ENCODE measurements around the gene TDRD3.

GRCh38 chr13:60501236-60501635, 104.2 kb downstream of the TDRD3 start:
- TF ChIP-seq CTCF (IDR thresholded peaks at IDR 0.05; ENCODE audit: insufficient read depth, low read length, poor library complexity, severe bottlenecking) (no peak), EZH2phosphoT487 (conservative IDR thresholded peaks at IDR 0.05; ENCODE audit: low read length) (no peak)
